ENCODE data around the gene EPG5.
A peak's percentile ranks its signal among the peaks of the same experiment; 100 is the strongest.
"Not testable (repeated sequence)": the region's sequence is repeated elsewhere in the genome, so short reads cannot be mapped to it uniquely, and the experiment has no call there.

EPG5 gene

DNA sequence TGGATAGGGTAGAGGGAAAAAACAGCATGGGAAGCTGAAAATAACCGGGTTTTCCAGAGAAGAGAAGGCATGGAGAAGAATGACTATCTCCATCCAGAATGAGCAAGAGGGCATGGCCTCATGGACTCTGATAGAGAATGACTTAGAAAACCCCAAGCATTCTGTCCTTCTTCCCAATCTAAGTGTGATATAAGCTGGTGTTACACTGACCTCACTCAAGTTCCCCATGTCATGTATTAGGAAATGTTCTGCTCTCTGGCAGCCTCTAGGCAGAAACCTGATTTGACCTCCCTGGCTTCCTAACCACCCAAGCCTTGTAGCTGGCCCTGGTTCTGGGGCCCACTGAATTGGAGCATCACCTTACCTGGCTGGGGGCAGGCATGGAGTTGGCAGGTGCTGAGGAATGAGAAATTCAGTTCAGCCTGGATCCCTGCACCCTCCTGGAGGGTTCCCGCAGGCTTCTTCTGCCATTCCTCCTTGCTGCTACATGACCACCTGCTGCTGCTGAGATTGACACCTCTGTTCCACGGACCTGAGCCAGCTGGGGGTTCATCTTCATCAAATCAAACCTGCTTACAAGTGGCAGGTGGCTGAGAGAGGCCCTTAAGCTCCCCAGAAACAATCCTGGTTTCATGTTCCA lies 146.9 kb downstream of the EPG5 start:
- DNase-seq (ENCODE audit: low read depth) = no peak
- TF ChIP-seq, protein P1, sequence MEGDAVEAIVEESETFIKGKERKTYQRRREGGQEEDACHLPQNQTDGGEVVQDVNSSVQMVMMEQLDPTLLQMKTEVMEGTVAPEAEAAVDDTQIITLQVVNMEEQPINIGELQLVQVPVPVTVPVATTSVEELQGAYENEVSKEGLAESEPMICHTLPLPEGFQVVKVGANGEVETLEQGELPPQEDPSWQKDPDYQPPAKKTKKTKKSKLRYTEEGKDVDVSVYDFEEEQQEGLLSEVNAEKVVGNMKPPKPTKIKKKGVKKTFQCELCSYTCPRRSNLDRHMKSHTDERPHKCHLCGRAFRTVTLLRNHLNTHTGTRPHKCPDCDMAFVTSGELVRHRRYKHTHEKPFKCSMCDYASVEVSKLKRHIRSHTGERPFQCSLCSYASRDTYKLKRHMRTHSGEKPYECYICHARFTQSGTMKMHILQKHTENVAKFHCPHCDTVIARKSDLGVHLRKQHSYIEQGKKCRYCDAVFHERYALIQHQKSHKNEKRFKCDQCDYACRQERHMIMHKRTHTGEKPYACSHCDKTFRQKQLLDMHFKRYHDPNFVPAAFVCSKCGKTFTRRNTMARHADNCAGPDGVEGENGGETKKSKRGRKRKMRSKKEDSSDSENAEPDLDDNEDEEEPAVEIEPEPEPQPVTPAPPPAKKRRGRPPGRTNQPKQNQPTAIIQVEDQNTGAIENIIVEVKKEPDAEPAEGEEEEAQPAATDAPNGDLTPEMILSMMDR (IDR thresholded peaks at IDR 0.05; ENCODE audit: control insufficient read depth, extremely low read depth, insufficient read depth) = no peak
- no peak overlapping the region for H3K4me3 ChIP-seq (ENCODE audit: low read depth, low read length)

- DNase-seq (ENCODE audit: low read depth); H3K4me3 ChIP-seq (ENCODE audit: low read depth, low read length): not testable (repeated sequence)
Observed at GRCh38 chr18:45818765-45819164, 148.4 kb downstream of the EPG5 start.

GRCh38 chr18:45817543-45817942 lies 149.6 kb downstream of the EPG5 start:
- DNase-seq (ENCODE audit: low read depth) = no peak
- no peak overlapping the region for H3K4me3 ChIP-seq (ENCODE audit: low read depth, low read length)
- TF ChIP-seq, protein P1 (IDR thresholded peaks at IDR 0.05; ENCODE audit: control insufficient read depth, extremely low read depth, insufficient read depth) = no peak

- not testable (repeated sequence) for DNase-seq (ENCODE audit: low read depth); H3K4me3 ChIP-seq (ENCODE audit: low read depth, low read length)
Observed at GRCh38 chr18:45814733-45815132, 152.4 kb downstream of the EPG5 start.

DNA sequence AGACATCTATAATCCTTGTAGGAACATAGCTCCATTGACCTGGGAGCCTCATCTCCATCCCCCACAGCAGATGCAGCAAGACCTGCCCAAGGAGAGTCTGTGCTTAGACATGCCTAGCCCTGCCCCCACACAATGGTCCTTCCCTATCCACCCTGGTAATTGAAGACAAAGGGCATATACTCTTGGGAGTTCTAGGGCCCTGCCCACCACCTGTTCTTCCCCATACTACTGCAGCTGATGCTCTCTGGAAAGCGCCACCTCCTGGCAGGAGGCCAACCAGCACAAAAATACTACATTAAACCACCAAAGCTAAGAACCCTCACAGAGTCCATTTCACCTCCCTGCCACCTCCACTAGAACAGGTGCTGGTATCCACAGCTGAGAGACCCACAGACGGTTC lies 160.0 kb downstream of the EPG5 start:
- not testable (repeated sequence) for DNase-seq (ENCODE audit: low read depth); H3K4me3 ChIP-seq (ENCODE audit: low read depth, low read length)

DNA sequence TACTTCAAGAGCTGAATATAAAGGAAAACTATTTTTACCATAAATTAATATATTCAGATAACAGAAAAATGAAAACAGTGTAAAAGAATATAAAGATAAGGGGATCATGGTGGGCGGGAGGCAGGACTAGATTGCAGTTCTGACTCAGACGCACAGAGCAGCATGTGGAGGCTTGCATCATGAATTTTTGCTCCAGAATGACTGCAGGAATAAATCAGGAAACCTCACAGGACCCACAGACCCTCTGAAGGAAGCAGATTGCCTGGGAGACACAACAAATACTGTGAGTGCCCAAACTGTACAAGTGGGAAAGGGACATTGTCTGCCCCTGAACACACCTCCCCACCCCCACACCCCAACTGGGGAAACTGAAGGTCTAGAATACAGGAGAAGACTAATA lies 160.9 kb downstream of the EPG5 start:
- no peak for DNase-seq (ENCODE audit: low read depth)
- TF ChIP-seq, protein P1 (IDR thresholded peaks at IDR 0.05; ENCODE audit: control insufficient read depth, extremely low read depth, insufficient read depth) = no peak
- no peak overlapping the region for H3K4me3 ChIP-seq (ENCODE audit: low read depth, low read length)

GRCh38 chr18:45805551-45805950 lies 161.6 kb downstream of the EPG5 start:
- TF ChIP-seq, protein P1 (IDR thresholded peaks at IDR 0.05; ENCODE audit: control insufficient read depth, extremely low read depth, insufficient read depth) = no peak
- DNase-seq (ENCODE audit: low read depth) = no peak
- H3K4me3 ChIP-seq (ENCODE audit: low read depth, low read length) = no peak overlapping the region

GRCh38 chr18:45802814-45803492 lies 164.2 kb downstream of the EPG5 start:
- peak; percentile 98 for DNase-seq (ENCODE audit: low read depth)
- TF ChIP-seq, protein P1 (IDR thresholded peaks at IDR 0.05; ENCODE audit: control insufficient read depth, extremely low read depth, insufficient read depth) = no peak
- H3K4me3 ChIP-seq (ENCODE audit: low read depth, low read length) = peak overlapping the region; percentile 11; the same call in 1 of the 2 replicates
